B cell (primary cell): Measurements from ENCODE around the gene ZSWIM2. TPM values are rescaled to one million over a fixed set of nuclear protein-coding genes. Genes with fewer than 3 reads are reported as not detected.

Source experiments
- ATAC-seq: fragments of 200-7000 bp; cut with Tn5 transposase; one replicate; pipeline ENCODE4 v1.10.0; 2021; ENCODE audit warnings: low read depth, mild to moderate bottlenecking, moderate number of reproducible peaks, moderate library complexity
- CTCF ChIA-PET: fragments of 350-600 bp; sonication (Branson Sonifier 250); formaldehyde crosslinking; loops from one replicate; lab custom pipeline; 2021; ENCODE audit warnings: antibody characterized with exemption, inconsistent platforms; lab: Charles Lee
- POLR2A ChIA-PET: fragments of 350-600 bp; sonication (Branson Sonifier 250); formaldehyde crosslinking; loops from one replicate; lab custom pipeline; 2021; ENCODE audit warnings: antibody characterized with exemption; lab: Charles Lee
- DNase-seq: peaks from one replicate; pipeline ENCODE4 v3.0.0; 2013
- H2AFZ ChIP-seq: 2 replicates; pipeline ENCODE4 v1.6.1; 2012; ENCODE audit warnings: mild to moderate bottlenecking, low read depth, low read length; ENCODE audit not compliant: insufficient read depth, poor library complexity, severe bottlenecking
- H3K27ac ChIP-seq, 2 donors: 1 replicate in 1 of 2; 2 replicates in 1 of 2; pipeline ENCODE4 v1.5.1; 2012 to 2013; ENCODE audit warnings: low read length in 2 of 2, mild to moderate bottlenecking in 2 of 2, moderate library complexity in 1 of 2
- H3K27me3 ChIP-seq, 4 experiments: fragments of 200-600 bp in 1 of 4; sonication (generic) in 1 of 4; replicated peaks in 1 of 4; 1 replicate in 2 of 4; 2 replicates in 2 of 4; pipeline versions ENCODE4 v1.6.1 to v1.7.0; 2013 to 2016; ENCODE audit warnings: low read length in 3 of 4, mild to moderate bottlenecking in 2 of 4, mixed read lengths in 1 of 4, moderate library complexity in 1 of 4; ENCODE audit not compliant: insufficient read depth in 4 of 4, control insufficient read depth in 3 of 4; ENCODE audit errors: control extremely low read depth in 1 of 4
- H3K36me3 ChIP-seq, 2 experiments: replicated peaks in 1 of 2; 1 replicate in 1 of 2; 2 replicates in 1 of 2; pipeline versions ENCODE4 v1.6.1 to v1.7.1; 2013; ENCODE audit warnings: low read length in 1 of 2; ENCODE audit not compliant: insufficient read depth in 2 of 2, control insufficient read depth in 1 of 2; ENCODE audit errors: control extremely low read depth in 1 of 2, extremely low read depth in 1 of 2
- H3K4me1 ChIP-seq, 2 donors: fragments of 200-600 bp in 1 of 2; sonication (generic) in 1 of 2; 1 replicate in 1 of 2; 2 replicates in 1 of 2; pipeline versions ENCODE4 v1.5.1 to v1.6.1; 2013 to 2017; ENCODE audit warnings: low read length in 2 of 2; ENCODE audit not compliant: control insufficient read depth in 2 of 2, insufficient read depth in 2 of 2
- H3K4me2 ChIP-seq: replicated peaks from 2 replicates; pipeline ENCODE3; 2012; ENCODE audit warnings: mild to moderate bottlenecking, low read depth, low read length; ENCODE audit not compliant: poor library complexity, severe bottlenecking
- H3K4me3 ChIP-seq, 5 experiments: fragments of 200-600 bp in 1 of 5; sonication (generic) in 1 of 5; 1 replicate in 3 of 5; 2 replicates in 2 of 5; pipeline versions ENCODE4 v1.5.1 to v1.7.0; 2011 to 2016; ENCODE audit warnings: low read length in 4 of 5, mild to moderate bottlenecking in 4 of 5, low read depth in 2 of 5, control low read depth in 1 of 5, moderate library complexity in 1 of 5; ENCODE audit not compliant: insufficient read depth in 1 of 5; ENCODE audit errors: control extremely low read depth in 1 of 5, extremely low read depth in 1 of 5
- H3K79me2 ChIP-seq: fragments of 200-600 bp; sonication (generic); one replicate; pipeline ENCODE4 v1.6.0; 2016; ENCODE audit warnings: low read length; ENCODE audit not compliant: control insufficient read depth, insufficient read depth
- H3K9ac ChIP-seq: fragments of 200-600 bp; sonication (generic); 2 replicates; pipeline ENCODE4 v1.6.1; 2017; ENCODE audit warnings: mild to moderate bottlenecking, low read length, moderate library complexity
- H3K9me3 ChIP-seq, 3 donors: one replicate each; pipeline versions ENCODE4 v1.6.1 to v1.7.1; 2013; ENCODE audit warnings: low read length in 2 of 3; ENCODE audit not compliant: control insufficient read depth in 2 of 3, insufficient read depth in 1 of 3; ENCODE audit errors: control extremely low read depth in 1 of 3
- H4K20me1 ChIP-seq: 2 replicates; pipeline ENCODE4 v1.6.0; 2012; ENCODE audit warnings: mild to moderate bottlenecking, low read length; ENCODE audit not compliant: insufficient read depth, control insufficient read depth, poor library complexity, severe bottlenecking
- H3K27ac Mint-ChIP-seq: one replicate; pipeline ENCODE4 v1.8.0; 2021; ENCODE audit warnings: mixed read lengths
- H3K27me3 Mint-ChIP-seq: one replicate; pipeline ENCODE4 v1.8.0; 2021; ENCODE audit warnings: mixed read lengths
- H3K4me1 Mint-ChIP-seq: one replicate; pipeline ENCODE4 v1.8.0; 2021; ENCODE audit warnings: mixed read lengths
- H3K4me3 Mint-ChIP-seq: one replicate; pipeline ENCODE4 v1.8.0; 2021; ENCODE audit warnings: mixed read lengths
- H3K9me3 Mint-ChIP-seq: one replicate; pipeline ENCODE4 v1.8.0; 2022; ENCODE audit warnings: mixed read lengths; ENCODE audit not compliant: insufficient read depth
- CTCF ChIP-seq: fragments of 200-600 bp; IDR thresholded peaks from one replicate; pipeline ENCODE4 v1.8.0; 2022; ENCODE audit warnings: antibody characterized with exemption, mild to moderate bottlenecking
- EZH2 ChIP-seq: IDR thresholded peaks from 2 replicates; pipeline ENCODE4 v1.6.1; 2012; ENCODE audit warnings: borderline replicate concordance, low read depth, mild to moderate bottlenecking, moderate library complexity, low read length; ENCODE audit not compliant: insufficient read depth, poor library complexity, severe bottlenecking
- WGBS: methylation state at CpG from one replicate; pipeline ENCODE4 v1.1.5; 2013; ENCODE audit warnings: missing lambda C conversion rate; ENCODE audit not compliant: insufficient coverage; 5-methylcytosine and 5-hydroxymethylcytosine counted together
- intact Hi-C: fragments of 100-400 bp; cut with micrococcal nuclease; formaldehyde crosslinking; loops from one replicate; pipeline ENCODE4 v1.10.0; 2022
- polyA plus RNA-seq: library from polyadenylated mRNA; depleted of rRNA; stranded (reverse); fragments of >200 nt; gene quantifications from 2 replicates; pipeline ENCODE4 v1.2.3, GENCODE V29; 2012
- total RNA-seq, 2 donors: library from RNA; stranded (reverse); fragments of 120-200 nt in 1 of 2; gene quantifications; 1 replicate in 1 of 2; 2 replicates in 1 of 2; pipeline versions ENCODE4 v1.2.3 to v1.2.4, GENCODE V29; 2013 to 2022

ZSWIM2 gene
- total and polyA plus RNA-seq, 2 donors (not counting 1 experiment from before 2014, with no cell fraction given), result not detected

- no peaks in the 10 kb centered on the region for H3K79me2 ChIP-seq
- H3K4me3 ChIP-seq, result no peak overlapping the region
- peaks cover 5% of the 10 kb centered on the region for H3K9me3 Mint-ChIP-seq
- no peaks in the 10 kb centered on the region for H3K4me1 ChIP-seq
- H3K27me3 ChIP-seq, result no peaks in the 10 kb centered on the region
- H3K27ac ChIP-seq, result no peak overlapping the region
- H3K36me3 ChIP-seq, result no peaks in the 10 kb centered on the region
- POLR2A ChIA-PET, result no interaction called here
- no peak overlapping the region for H3K9ac ChIP-seq
- no peaks in the 10 kb centered on the region for H4K20me1 ChIP-seq
- H2AFZ ChIP-seq, result no peak overlapping the region
- no peak overlapping the region for H3K4me3 Mint-ChIP-seq
- H3K27ac Mint-ChIP-seq, result no peak overlapping the region
- peaks cover 0 to 2% (median 0%) of the 10 kb centered on the region in 3 donors for H3K9me3 ChIP-seq
- ATAC-seq (no peak), DNase-seq (no peak)
- no CpG with 5 or more reads among the region's 1 CpG for WGBS
- TF ChIP-seq CTCF (no peak), EZH2 (no peak)
- H3K4me2 ChIP-seq, result no peak overlapping the region
- CTCF ChIA-PET, result no interaction called here
- H3K4me1 Mint-ChIP-seq, result no peaks in the 10 kb centered on the region
- no peaks in the 10 kb centered on the region for H3K27me3 Mint-ChIP-seq
- intact Hi-C loops, result no loop called here
Observed at GRCh38 chr2:186884587-186884986, 35.6 kb upstream of the ZSWIM2 start.

- no peaks in the 10 kb centered on the region for H3K4me1 ChIP-seq
- no peak for TF ChIP-seq EZH2
- TF ChIP-seq CTCF, result no peak
- peaks cover 0 to 2% (median 0%) of the 10 kb centered on the region in 3 donors for H3K9me3 ChIP-seq
- H3K9ac ChIP-seq, result no peak overlapping the region
- Mint-ChIP-seq H3K27me3 (no peaks in the 10 kb centered on the region), H3K27ac (no peak overlapping the region), H3K4me1 (no peaks in the 10 kb centered on the region), H3K4me3 (no peak overlapping the region), H3K9me3 (peaks cover 5% of the 10 kb centered on the region)
- no peak overlapping the region for H2AFZ ChIP-seq
- no peak for DNase-seq
- H3K4me2 ChIP-seq, result no peak overlapping the region
- no peak for ATAC-seq
- H3K79me2 ChIP-seq, result no peaks in the 10 kb centered on the region
- H3K36me3 ChIP-seq, result no peaks in the 10 kb centered on the region
- CTCF ChIA-PET, result no interaction called here
- 100% methylated on average over 1 of the region's 2 CpGs for WGBS
- H4K20me1 ChIP-seq, result no peaks in the 10 kb centered on the region
- H3K27ac ChIP-seq, result no peak overlapping the region
- no peaks in the 10 kb centered on the region for H3K27me3 ChIP-seq
- intact Hi-C loops, result no loop called here
- H3K4me3 ChIP-seq, result no peak overlapping the region
- POLR2A ChIA-PET, result no interaction called here
Observed at GRCh38 chr2:186883666-186884065, 34.7 kb upstream of the ZSWIM2 start.
